Mesenchymal stem cell (in vitro differentiated cells and primary cell): ENCODE measurements around the gene FMNL1.

Experiments used
- DNase-seq: peaks from one replicate; pipeline ENCODE4 v3.0.0-alpha.2; 2013
- H2AFZ ChIP-seq: one replicate; pipeline ENCODE4 v1.6.1; 2013; ENCODE audit warnings: low read depth, mild to moderate bottlenecking, control low read depth, inconsistent platforms, low read length, moderate library complexity
- H2AK5ac ChIP-seq: 2 replicates; pipeline ENCODE4 v1.6.1; 2013; ENCODE audit warnings: low read length, moderate library complexity, mild to moderate bottlenecking, inconsistent platforms; ENCODE audit not compliant: severe bottlenecking
- H2BK120ac ChIP-seq: one replicate; pipeline ENCODE4 v1.6.1; 2013; ENCODE audit warnings: low read depth, mild to moderate bottlenecking, inconsistent platforms, low read length, moderate library complexity
- H2BK12ac ChIP-seq, 2 experiments: one replicate each; pipeline ENCODE4 v1.6.1; 2013; ENCODE audit warnings: inconsistent platforms in 2 of 2, low read length in 2 of 2, mild to moderate bottlenecking in 2 of 2, moderate library complexity in 2 of 2, control low read depth in 1 of 2
- H2BK15ac ChIP-seq: one replicate; pipeline ENCODE4 v1.6.1; 2013; ENCODE audit warnings: mild to moderate bottlenecking, low read depth, inconsistent platforms; ENCODE audit not compliant: poor library complexity, severe bottlenecking
- H2BK5ac ChIP-seq: 2 replicates; pipeline ENCODE4 v1.6.1; 2013; ENCODE audit warnings: low read depth, mild to moderate bottlenecking, low read length, control low read depth, inconsistent platforms; ENCODE audit not compliant: poor library complexity, severe bottlenecking
- H3K14ac ChIP-seq, 2 experiments: one replicate each; pipeline ENCODE4 v1.6.1; 2013; ENCODE audit warnings: inconsistent platforms in 2 of 2, low read length in 2 of 2, control low read depth in 1 of 2, mild to moderate bottlenecking in 1 of 2, moderate library complexity in 1 of 2
- H3K18ac ChIP-seq, 2 experiments: one replicate each; pipeline ENCODE4 v1.6.1; 2013; ENCODE audit warnings: inconsistent platforms in 2 of 2, low read length in 2 of 2, control low read depth in 1 of 2, low read depth in 1 of 2, mild to moderate bottlenecking in 1 of 2
- H3K23ac ChIP-seq, 2 experiments: one replicate each; pipeline ENCODE4 v1.6.1; 2013; ENCODE audit warnings: inconsistent platforms in 2 of 2, low read length in 2 of 2, mild to moderate bottlenecking in 2 of 2, moderate library complexity in 2 of 2, control low read depth in 1 of 2
- H3K27ac ChIP-seq: 2 replicates; pipeline ENCODE4 v1.5.1; 2013; ENCODE audit warnings: mild to moderate bottlenecking, moderate library complexity, low read length, control low read depth, inconsistent platforms; ENCODE audit not compliant: poor library complexity, severe bottlenecking
- H3K27me3 ChIP-seq, 2 experiments: 2 replicates each; pipeline versions ENCODE4 v1.6.1 to v1.7.0; 2013; ENCODE audit warnings: low read length in 2 of 2, mild to moderate bottlenecking in 2 of 2, moderate library complexity in 2 of 2, control low read depth in 1 of 2, inconsistent platforms in 1 of 2; ENCODE audit not compliant: control insufficient read depth in 1 of 2, insufficient read depth in 1 of 2
- H3K36me3 ChIP-seq, 2 experiments: 2 replicates each; pipeline versions ENCODE4 v1.6.1 to v1.7.0; 2013; ENCODE audit warnings: low read length in 2 of 2, control low read depth in 1 of 2, inconsistent platforms in 1 of 2, low read depth in 1 of 2, mild to moderate bottlenecking in 1 of 2; ENCODE audit not compliant: insufficient read depth in 2 of 2, control insufficient read depth in 1 of 2
- H3K4ac ChIP-seq, 2 experiments: one replicate each; pipeline ENCODE4 v1.6.1; 2013; ENCODE audit warnings: inconsistent platforms in 2 of 2, low read length in 2 of 2, mild to moderate bottlenecking in 2 of 2, moderate library complexity in 2 of 2, control low read depth in 1 of 2, low read depth in 1 of 2
- H3K4me1 ChIP-seq: 2 replicates; pipeline ENCODE4 v1.6.1; 2013; ENCODE audit warnings: low read depth, low read length, control low read depth; ENCODE audit not compliant: control insufficient read depth, insufficient read depth
- H3K4me2 ChIP-seq: 2 replicates; pipeline ENCODE4 v1.6.1; 2013; ENCODE audit warnings: low read length, mild to moderate bottlenecking, inconsistent platforms; ENCODE audit not compliant: poor library complexity, severe bottlenecking
- H3K4me3 ChIP-seq, 2 experiments: 2 replicates each; pipeline versions ENCODE4 v1.5.1 to v1.7.0; 2013; ENCODE audit warnings: low read length in 2 of 2, mild to moderate bottlenecking in 2 of 2, control low read depth in 1 of 2, low read depth in 1 of 2; ENCODE audit not compliant: insufficient read depth in 1 of 2
- H3K79me1 ChIP-seq: replicated peaks from 2 replicates; pipeline ENCODE4 v1.6.1; 2013; ENCODE audit warnings: mild to moderate bottlenecking, control low read depth, low read length, inconsistent platforms; ENCODE audit not compliant: poor library complexity, severe bottlenecking
- H3K9ac ChIP-seq: 2 replicates; pipeline ENCODE4 v1.7.0; 2013; ENCODE audit warnings: mild to moderate bottlenecking, low read length, moderate library complexity
- H3K9me3 ChIP-seq: 2 replicates; pipeline ENCODE4 v1.7.0; 2013; ENCODE audit warnings: mild to moderate bottlenecking, low read length; ENCODE audit not compliant: control insufficient read depth
- H4K8ac ChIP-seq: one replicate; pipeline ENCODE4 v1.6.1; 2013; ENCODE audit warnings: inconsistent platforms, mild to moderate bottlenecking, low read length, moderate library complexity
- H4K91ac ChIP-seq: one replicate; pipeline ENCODE4 v1.6.1; 2013; ENCODE audit warnings: mild to moderate bottlenecking, low read length, inconsistent platforms
- WGBS: methylation state at CpG from one replicate; pipeline ENCODE4 v1.1.7; 2013; ENCODE audit warnings: mixed read lengths; 5-methylcytosine and 5-hydroxymethylcytosine counted together

FMNL1 gene

DNA sequence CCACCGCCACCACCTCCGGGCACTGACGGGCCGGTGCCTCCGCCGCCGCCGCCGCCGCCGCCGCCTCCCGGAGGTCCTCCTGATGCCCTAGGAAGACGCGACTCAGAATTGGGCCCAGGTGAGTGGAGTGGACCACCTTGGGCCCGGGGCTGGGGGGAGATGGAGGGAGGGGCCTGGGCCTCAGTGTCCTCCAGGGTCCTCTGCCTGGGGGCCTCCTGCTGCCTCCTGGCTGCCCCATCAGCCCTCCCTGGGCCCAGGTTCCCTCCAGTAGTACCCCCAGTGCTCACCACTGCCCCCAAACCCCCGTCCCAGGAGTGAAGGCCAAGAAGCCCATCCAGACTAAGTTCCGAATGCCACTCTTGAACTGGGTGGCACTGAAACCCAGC lies 20.3 kb downstream of the FMNL1 start:
- Histone ChIP-seq H2BK12ac (no peak overlapping the region), H3K27me3 (peaks cover 12 to 28% of the 10 kb centered on the region in 2 experiments), H3K4me2 (no peak overlapping the region), H3K9ac (no peak overlapping the region), H3K18ac (no peak overlapping the region), H3K36me3 (peaks cover 18 to 46% of the 10 kb centered on the region in 2 experiments), H4K8ac (no peak overlapping the region), H3K4me3 (no peak overlapping the region), H3K27ac (no peak overlapping the region), H4K91ac (no peak overlapping the region), H2AK5ac (no peak overlapping the region), H3K79me1 (peaks cover 10% of the 10 kb centered on the region), H3K4me1 (peaks cover 24% of the 10 kb centered on the region), H3K14ac (no peak overlapping the region), H3K9me3 (no peaks in the 10 kb centered on the region), H3K4ac (no peak overlapping the region), H2BK5ac (no peak overlapping the region), H3K23ac (no peak overlapping the region), H2BK15ac (no peak overlapping the region), H2AFZ (no peak overlapping the region), H2BK120ac (no peak overlapping the region)
- WGBS = 75% methylated on average over 2 of the region's 18 CpGs
- DNase-seq = no peak

DNA sequence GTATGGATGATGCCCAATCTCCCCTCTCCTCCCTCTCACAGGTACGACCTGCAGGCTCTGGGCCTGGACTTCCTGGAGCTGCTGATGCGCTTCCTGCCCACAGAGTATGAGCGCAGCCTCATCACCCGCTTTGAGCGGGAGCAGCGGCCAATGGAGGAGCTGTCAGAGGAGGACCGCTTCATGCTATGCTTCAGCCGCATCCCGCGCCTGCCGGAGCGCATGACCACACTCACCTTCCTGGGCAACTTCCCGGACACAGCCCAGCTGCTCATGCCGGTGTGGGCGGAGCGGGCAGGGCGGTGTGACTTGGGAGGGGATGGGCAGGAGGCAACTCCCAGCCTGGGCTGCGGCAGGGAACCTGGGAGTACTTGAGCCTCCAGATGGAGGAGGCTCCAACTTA lies 22.1 kb downstream of the FMNL1 start:
- peaks cover 18 to 36% of the 10 kb centered on the region in 2 experiments for H3K36me3 ChIP-seq
- no peak for DNase-seq
- no peak overlapping the region for H3K14ac ChIP-seq
- no peak overlapping the region for H3K4me2 ChIP-seq
- WGBS = 93% methylated on average over 12 of the region's 18 CpGs
- peaks cover 31% of the 10 kb centered on the region for H3K4me1 ChIP-seq
- no peak overlapping the region for H2AFZ ChIP-seq
- H3K79me1 ChIP-seq = peaks cover 15% of the 10 kb centered on the region
- no peaks in the 10 kb centered on the region for H3K9me3 ChIP-seq
- H2AK5ac ChIP-seq = no peak overlapping the region
- no peak overlapping the region for H3K4ac ChIP-seq
- H3K27me3 ChIP-seq = peaks cover 12 to 37% of the 10 kb centered on the region in 2 experiments
- H3K9ac ChIP-seq = no peak overlapping the region
- no peak overlapping the region for H3K4me3 ChIP-seq
- H2BK12ac ChIP-seq = no peak overlapping the region
- no peak overlapping the region for H4K8ac ChIP-seq
- H2BK120ac ChIP-seq = no peak overlapping the region
- no peak overlapping the region for H2BK5ac ChIP-seq
- no peak overlapping the region for H3K18ac ChIP-seq
- H3K27ac ChIP-seq = no peak overlapping the region
- H3K23ac ChIP-seq = no peak overlapping the region
- no peak overlapping the region for H4K91ac ChIP-seq
- H2BK15ac ChIP-seq = no peak overlapping the region

DNA sequence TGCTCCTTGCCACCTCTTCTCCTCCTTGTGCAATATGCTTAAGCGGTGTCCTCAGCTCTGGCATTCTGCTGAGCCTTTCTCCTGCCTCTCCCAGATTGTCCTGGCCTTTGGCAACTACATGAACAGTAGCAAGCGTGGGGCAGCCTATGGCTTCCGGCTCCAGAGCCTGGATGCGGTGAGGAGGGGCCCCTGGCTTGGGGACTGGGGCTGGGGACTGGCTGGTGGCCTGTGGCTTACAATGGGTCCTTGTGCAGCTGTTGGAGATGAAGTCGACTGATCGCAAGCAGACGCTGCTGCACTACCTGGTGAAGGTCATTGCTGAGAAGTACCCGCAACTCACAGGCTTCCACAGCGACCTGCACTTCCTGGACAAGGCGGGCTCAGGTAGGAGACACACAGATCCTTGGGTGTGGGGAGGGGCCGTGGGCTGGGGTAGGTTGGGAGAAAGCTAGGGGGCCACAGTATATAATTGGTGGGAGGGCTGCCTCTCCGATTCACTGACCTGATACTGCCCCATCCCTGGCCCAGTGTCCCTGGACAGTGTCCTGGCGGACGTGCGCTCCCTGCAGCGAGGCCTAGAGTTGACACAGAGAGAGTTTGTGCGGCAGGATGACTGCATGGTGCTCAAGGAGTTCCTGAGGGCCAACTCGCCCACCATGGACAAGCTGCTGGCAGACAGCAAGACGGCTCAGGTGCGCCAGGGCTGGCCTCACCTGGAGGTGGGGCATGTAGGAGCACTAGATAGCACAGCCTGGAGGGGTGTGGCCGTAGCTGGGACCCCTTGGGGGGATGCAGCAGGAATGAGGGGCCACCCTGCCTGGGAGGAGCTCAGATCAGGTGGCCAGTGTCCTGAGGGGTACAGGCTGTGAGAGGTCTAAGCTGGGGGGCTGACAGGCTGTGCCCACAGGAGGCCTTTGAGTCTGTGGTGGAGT lies 23.3 kb downstream of the FMNL1 start:
- no peak overlapping the region for H3K4ac ChIP-seq
- no peak overlapping the region for H4K8ac ChIP-seq
- no peak overlapping the region for H3K4me3 ChIP-seq
- H3K27me3 ChIP-seq = peaks cover 12 to 38% of the 10 kb centered on the region in 2 experiments
- no peak overlapping the region for H2AK5ac ChIP-seq
- H2AFZ ChIP-seq = no peak overlapping the region
- peaks cover 18 to 34% of the 10 kb centered on the region in 2 experiments for H3K36me3 ChIP-seq
- WGBS = 92% methylated on average over 21 of the region's 21 CpGs
- peaks cover 19% of the 10 kb centered on the region for H3K79me1 ChIP-seq
- H3K4me1 ChIP-seq = peaks cover 34% of the 10 kb centered on the region
- peak overlapping the region in 1 of 2 experiments; percentile 28 for H3K18ac ChIP-seq
- no peak overlapping the region for H2BK120ac ChIP-seq
- H3K9me3 ChIP-seq = no peaks in the 10 kb centered on the region
- H4K91ac ChIP-seq = no peak overlapping the region
- no peak overlapping the region for H3K23ac ChIP-seq
- no peak for DNase-seq
- H2BK5ac ChIP-seq = no peak overlapping the region
- H3K4me2 ChIP-seq = no peak overlapping the region
- no peak overlapping the region for H2BK15ac ChIP-seq
- no peak overlapping the region for H3K14ac ChIP-seq
- H2BK12ac ChIP-seq = no peak overlapping the region
- H3K9ac ChIP-seq = no peak overlapping the region
- H3K27ac ChIP-seq = no peak overlapping the region

DNA sequence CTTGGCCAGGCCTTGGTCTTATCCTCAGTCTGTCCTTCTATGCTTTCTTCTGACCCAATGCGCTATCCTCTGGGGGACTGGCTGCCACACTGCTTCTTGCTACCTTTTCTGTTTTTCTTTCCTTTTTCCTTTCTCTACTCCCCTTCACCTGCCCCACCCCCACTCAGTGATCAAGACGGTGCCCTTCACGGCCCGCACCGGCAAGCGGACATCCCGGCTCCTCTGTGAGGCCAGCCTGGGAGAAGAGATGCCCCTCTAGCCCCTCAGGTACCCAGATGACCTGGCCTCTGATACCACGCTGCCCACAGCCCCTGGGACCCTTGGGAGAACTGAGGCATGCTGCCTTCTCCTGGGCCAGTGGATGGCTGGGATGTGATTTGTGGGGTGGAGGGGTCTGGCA lies 24.7 kb downstream of the FMNL1 start:
- H3K4ac ChIP-seq = no peak overlapping the region

More for the DNA sequence above, 24.7 kb downstream of the FMNL1 start:
- WGBS = 79% methylated on average over 8 of the region's 8 CpGs
- peak overlapping the region; percentile 10 for H2AFZ ChIP-seq
- peaks cover 19% of the 10 kb centered on the region for H3K79me1 ChIP-seq
- H4K8ac ChIP-seq = no peak overlapping the region
- H3K23ac ChIP-seq = peak overlapping the region in 1 of 2 experiments; percentile 77
- peak overlapping the region; percentile 98 for H3K4me2 ChIP-seq
- H3K27ac ChIP-seq = no peak overlapping the region
- no peak overlapping the region for H2BK15ac ChIP-seq
- H4K91ac ChIP-seq = no peak overlapping the region
- H2AK5ac ChIP-seq = peak overlapping the region; percentile 29
- no peaks in the 10 kb centered on the region for H3K9me3 ChIP-seq
- peak overlapping the region in 1 of 2 experiments; percentile 18 for H2BK12ac ChIP-seq
- H3K18ac ChIP-seq = peak overlapping the region in 1 of 2 experiments; percentile 11
- H3K9ac ChIP-seq = no peak overlapping the region
- H3K4me3 ChIP-seq = no peak overlapping the region
- no peak overlapping the region for H3K14ac ChIP-seq
- no peak for DNase-seq
- H3K36me3 ChIP-seq = peaks cover 26 to 34% of the 10 kb centered on the region in 2 experiments
- peaks cover under 1 to 38% of the 10 kb centered on the region in 2 experiments for H3K27me3 ChIP-seq
- peaks cover 25% of the 10 kb centered on the region for H3K4me1 ChIP-seq
- no peak overlapping the region for H2BK120ac ChIP-seq
- H2BK5ac ChIP-seq = no peak overlapping the region
